ENCODE measurements around the gene PLOD1.
"Not testable (repeated sequence)": the region's sequence is repeated elsewhere in the genome, so short reads cannot be mapped to it uniquely, and the experiment has no call there.

PLOD1 gene

GRCh38 chr1:11938722-11939526, 4.4 kb downstream of the PLOD1 start:
- H3K4me3 ChIP-seq (ENCODE audit: low read depth, low read length), result no peak overlapping the region
- DNase-seq (ENCODE audit: low read depth), result no peak
- TF ChIP-seq CTCF (IDR thresholded peaks at IDR 0.05; ENCODE audit: low read depth, low read length) (no peak), POLR2A (IDR thresholded peaks at IDR 0.05; ENCODE audit: extremely low read depth, insufficient read length) (no peak), MYC (IDR thresholded peaks at IDR 0.05; ENCODE audit: low read depth, low read length) (no peak)
- TF ChIP-seq, protein P1, sequence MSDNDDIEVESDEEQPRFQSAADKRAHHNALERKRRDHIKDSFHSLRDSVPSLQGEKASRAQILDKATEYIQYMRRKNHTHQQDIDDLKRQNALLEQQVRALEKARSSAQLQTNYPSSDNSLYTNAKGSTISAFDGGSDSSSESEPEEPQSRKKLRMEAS (IDR thresholded peaks at IDR 0.05; ENCODE audit: low read depth, low read length), result no peak

- H3K4me3 ChIP-seq (ENCODE audit: low read depth, low read length); DNase-seq (ENCODE audit: low read depth): not testable (repeated sequence)
Measured at GRCh38 chr1:11939794-11940193, 5.3 kb downstream of the PLOD1 start.

DNA sequence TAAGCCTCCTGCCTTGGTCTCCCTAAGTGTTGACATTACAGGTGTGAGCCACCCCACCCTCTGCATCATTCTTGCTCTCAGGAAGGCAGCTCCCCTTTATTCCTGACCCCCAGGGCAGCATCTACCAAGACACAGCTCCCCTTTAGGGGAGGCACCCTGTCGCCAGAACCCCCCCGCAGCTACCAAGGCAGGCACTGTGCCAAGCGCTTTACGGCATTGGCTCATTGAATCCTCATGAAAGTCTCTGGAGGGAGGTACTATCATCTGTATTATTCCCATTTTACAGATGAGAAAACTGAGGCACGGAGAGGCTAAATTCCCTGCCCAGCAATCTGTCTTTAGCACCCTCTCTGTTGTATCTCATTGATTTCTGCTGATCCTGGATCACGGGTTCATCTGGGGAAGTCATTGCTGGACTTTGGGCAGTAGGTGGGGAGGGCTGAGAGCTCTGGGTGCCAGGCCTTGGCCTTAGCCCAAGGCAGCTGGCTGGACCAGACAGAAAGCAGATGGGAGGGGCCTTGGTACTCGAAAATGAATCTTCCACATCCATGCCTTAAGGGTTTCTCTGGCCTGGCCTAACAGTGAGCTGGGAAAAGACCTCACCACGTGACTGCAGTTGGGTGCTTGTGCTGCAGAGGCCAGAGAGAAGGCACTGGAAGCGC, 5.9 kb downstream of the PLOD1 start:
- no peak for TF ChIP-seq CTCF (IDR thresholded peaks at IDR 0.05; ENCODE audit: low read depth, low read length)
- no peak for TF ChIP-seq MYC (IDR thresholded peaks at IDR 0.05; ENCODE audit: low read depth, low read length)
- DNase-seq (ENCODE audit: low read depth), result no peak
- no peak overlapping the region for H3K4me3 ChIP-seq (ENCODE audit: low read depth, low read length)

DNA sequence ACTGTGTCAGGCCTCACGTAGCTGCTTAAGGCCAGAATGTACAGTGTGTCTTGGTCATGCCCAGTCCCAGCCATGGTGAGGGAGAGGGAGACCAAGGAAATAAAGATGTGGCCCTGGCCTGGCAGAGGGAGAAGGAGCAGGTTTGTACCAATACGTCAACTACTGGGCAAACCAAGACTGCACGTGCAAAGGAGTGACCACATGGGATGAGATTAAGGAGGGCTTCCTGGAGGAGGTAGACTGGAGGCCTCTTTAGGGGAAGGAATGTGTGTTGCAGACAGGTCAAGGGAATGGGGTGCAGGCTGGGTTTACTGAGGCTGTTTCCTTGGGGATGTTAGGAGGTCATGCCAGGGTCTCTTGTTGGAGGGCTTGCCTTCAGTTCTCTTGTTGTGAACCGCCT, 7.8 kb downstream of the PLOD1 start:
- no peak for DNase-seq (ENCODE audit: low read depth)
- no peak overlapping the region for H3K4me3 ChIP-seq (ENCODE audit: low read depth, low read length)
- TF ChIP-seq CTCF (IDR thresholded peaks at IDR 0.05; ENCODE audit: low read depth, low read length), result no peak
- TF ChIP-seq MYC (IDR thresholded peaks at IDR 0.05; ENCODE audit: low read depth, low read length), result no peak
- TF ChIP-seq, protein P1 (IDR thresholded peaks at IDR 0.05; ENCODE audit: low read depth, low read length), result no peak
- TF ChIP-seq POLR2A (IDR thresholded peaks at IDR 0.05; ENCODE audit: extremely low read depth, insufficient read length), result no peak

GRCh38 chr1:11943619-11944018, 9.1 kb downstream of the PLOD1 start:
- H3K4me3 ChIP-seq (ENCODE audit: low read depth, low read length), result no peak overlapping the region
- DNase-seq (ENCODE audit: low read depth), result no peak
- TF ChIP-seq, protein P1 (IDR thresholded peaks at IDR 0.05; ENCODE audit: low read depth, low read length), result no peak
- no peak for TF ChIP-seq CTCF (IDR thresholded peaks at IDR 0.05; ENCODE audit: low read depth, low read length)

GRCh38 chr1:11944358-11944931, 9.9 kb downstream of the PLOD1 start:
- no peak for TF ChIP-seq POLR2A (IDR thresholded peaks at IDR 0.05; ENCODE audit: extremely low read depth, insufficient read length)
- TF ChIP-seq MYC (IDR thresholded peaks at IDR 0.05; ENCODE audit: low read depth, low read length), result no peak
- TF ChIP-seq, protein P1 (IDR thresholded peaks at IDR 0.05; ENCODE audit: low read depth, low read length), result no peak
- TF ChIP-seq CTCF (IDR thresholded peaks at IDR 0.05; ENCODE audit: low read depth, low read length), result no peak
- no peak overlapping the region for H3K4me3 ChIP-seq (ENCODE audit: low read depth, low read length)
- no peak for DNase-seq (ENCODE audit: low read depth)
